ENCODE measurements around the gene PARD6G.
A peak's percentile ranks its signal among the peaks of the same experiment; 100 is the strongest.

The PARD6G gene

GRCh38 chr18:80205294-80205693 is 42.0 kb downstream of the PARD6G start:
- DNase-seq = no peak

DNA sequence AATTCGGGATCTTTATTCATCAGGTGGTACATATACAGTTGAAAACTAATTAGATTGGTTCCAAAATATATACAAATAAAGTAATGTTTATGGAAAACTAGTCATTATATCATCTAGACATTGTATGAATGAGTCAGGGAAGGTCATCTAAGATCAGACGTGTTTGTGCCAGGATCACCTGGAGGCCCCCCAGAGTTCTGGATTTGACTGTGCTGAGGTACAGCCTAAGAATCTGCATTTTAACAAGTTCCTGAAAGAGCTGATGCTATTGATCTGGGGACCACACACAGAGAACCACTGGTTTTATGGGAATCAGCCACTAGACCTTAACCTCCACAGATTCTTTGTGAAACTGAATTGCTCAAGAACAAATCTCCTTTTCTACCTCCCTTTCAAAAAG is 43.2 kb downstream of the PARD6G start:
- DNase-seq = no peak

GRCh38 chr18:80203249-80203648 is 44.1 kb downstream of the PARD6G start:
- DNase-seq = no peak

- DNase-seq = no peak
These were observed 44.9 kb downstream of the PARD6G start for GRCh38 chr18:80202264-80202998.

DNA sequence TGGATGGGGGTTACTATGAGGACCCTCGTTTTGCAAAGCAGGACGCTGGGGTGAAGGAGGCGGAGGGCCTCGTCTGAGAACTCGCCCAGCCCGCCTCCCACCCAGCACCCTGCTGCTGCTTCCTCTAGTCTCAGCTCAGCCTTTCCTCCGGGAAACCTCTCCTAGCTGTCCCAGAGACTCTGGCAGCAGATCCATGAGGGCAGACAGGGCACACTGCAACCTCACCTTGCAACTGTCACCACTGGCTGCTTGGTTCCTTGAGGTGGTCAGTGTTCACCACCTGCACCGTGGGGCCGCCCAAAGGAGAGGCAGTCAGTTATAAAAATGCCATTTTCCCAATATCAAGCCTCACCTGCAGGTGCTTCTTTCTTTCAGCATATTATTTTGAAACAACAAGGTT is 45.6 kb downstream of the PARD6G start:
- no peak for DNase-seq

DNA sequence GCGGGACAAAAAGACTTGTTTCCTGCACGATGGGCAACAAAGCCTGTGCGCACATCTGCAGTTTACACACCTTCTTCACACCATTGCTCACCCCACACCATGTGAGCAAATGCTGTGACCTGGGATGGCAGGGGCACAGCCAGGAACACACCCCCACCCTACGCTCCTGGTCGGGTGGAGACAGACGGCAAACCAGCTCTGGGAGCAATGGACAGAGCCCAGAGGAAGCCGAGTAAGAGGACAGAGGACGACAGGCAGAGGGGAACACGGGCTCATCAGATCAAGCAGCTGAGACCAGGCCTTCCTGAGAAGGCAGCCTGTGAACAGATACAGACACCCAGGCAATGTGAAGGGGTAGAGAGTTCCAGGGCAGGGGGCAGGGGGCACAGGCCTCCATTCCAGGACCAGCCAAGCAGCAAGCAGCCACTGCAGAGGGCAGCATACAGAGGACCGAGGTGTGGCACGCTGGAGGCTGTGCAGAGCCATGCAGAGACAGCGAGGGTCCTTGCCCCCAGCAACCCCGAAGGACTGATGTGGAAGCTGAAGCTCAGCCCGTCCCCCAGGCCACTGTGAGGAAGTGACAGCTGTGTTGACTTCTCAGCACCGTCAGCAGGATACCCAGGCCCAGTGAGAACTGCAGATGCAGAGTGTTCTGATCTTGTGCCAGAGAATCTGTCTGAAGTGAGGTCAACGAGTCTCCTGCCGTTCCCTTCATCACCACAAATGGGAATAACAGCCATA is 46.2 kb downstream of the PARD6G start:
- no peak for DNase-seq

GRCh38 chr18:80200171-80200931 is 47.0 kb downstream of the PARD6G start:
- DNase-seq = no peak

GRCh38 chr18:80198994-80199748 is 48.1 kb downstream of the PARD6G start:
- no peak for DNase-seq

GRCh38 chr18:80198391-80198790 is 48.9 kb downstream of the PARD6G start:
- no peak for DNase-seq

GRCh38 chr18:80197528-80197927 is 49.8 kb downstream of the PARD6G start:
- DNase-seq = no peak

GRCh38 chr18:80196528-80197320 is 50.6 kb downstream of the PARD6G start:
- no peak for DNase-seq

GRCh38 chr18:80194874-80195570 is 52.3 kb downstream of the PARD6G start:
- DNase-seq = no peak

- DNase-seq = peak; percentile 38
These were observed 53.6 kb downstream of the PARD6G start for GRCh38 chr18:80193701-80194100.

DNA sequence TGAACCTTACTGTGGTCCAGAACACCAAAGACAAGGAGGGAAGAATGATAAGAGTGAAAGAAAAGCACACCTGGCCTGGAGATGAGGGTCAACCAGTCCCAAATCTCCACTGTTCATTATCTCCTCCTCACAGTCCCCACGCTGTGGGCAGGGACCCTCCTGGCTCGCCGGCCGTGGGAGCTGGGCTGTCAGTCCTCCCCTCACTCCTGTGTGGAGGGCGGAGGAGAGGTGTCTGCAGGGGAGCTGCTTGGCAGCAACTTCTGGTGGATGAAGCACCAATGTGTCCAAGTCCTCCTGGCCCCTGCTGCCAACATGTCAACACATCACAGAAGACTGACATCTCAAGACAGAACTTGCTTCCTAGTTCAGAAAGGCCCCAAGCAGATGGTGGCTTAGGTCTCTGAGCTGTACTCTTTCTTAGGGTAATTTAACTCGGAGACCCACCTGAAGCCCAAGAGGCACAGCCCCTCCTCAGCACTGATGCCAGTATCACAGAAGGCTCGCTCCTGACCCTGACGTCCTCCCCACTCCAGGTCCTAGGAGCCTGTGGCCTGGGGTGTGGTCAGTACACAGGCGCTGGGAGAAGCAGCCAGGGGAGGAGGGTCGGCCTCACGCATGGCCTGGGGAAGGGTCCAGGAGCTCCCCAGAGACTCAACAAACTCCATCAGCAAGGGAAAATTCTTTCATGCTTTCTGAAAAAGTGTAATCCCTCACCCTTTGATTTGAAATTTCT is 54.5 kb downstream of the PARD6G start:
- no peak for DNase-seq

DNA sequence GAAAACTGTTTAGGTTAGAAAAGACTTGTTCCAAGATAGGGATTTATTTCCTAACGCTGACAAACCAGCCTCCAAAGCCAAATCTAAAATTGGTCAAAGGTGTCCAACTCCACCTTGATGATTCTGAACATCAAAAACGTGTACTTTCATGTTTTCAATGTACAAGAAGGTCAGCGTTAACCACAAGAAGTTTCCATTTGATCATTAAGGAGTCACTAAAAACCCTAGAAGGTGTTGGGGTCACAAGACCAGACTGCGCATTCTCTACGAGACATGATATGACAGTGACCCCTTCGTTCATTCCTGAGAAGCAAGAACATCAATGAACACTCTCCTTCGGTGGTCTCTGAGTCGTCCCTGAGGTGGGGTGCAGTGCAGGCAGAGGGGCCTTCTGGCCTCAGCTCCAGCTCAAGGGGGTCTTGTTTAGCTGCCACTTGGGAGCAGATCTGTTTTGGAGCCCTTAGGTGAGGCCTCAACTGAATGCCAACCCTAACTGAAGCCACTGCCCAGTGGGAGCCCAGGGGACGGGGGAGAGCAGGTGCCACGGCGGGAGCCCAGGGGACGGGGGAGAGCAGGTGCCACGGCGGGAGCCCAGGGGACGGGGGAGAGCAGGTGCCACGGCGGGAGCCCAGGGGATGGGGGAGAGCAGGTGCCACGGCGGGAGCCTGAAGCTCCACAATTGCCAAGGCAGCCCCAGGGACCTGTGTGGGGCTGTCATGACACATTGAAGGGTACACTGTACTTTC is 55.2 kb downstream of the PARD6G start:
- peak; percentile 28 for DNase-seq

DNA sequence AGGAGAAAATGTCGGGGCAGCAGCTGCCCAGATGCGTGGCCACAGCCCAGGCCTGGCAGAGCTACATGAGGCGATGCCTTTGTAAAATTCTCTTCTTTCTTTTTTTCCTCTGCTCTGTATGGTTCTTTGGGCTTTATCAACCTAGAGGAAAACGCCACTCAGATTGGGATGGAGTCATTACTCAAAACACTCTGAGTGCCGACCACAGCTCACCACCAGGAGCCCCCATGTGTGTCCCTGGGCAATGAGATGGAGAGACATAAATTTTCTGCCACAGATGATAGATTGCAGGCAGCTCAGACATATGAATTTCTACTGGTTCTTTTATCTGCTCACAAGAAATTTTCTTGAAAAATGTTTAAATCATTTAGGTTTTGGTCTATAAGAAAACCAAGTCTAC is 56.0 kb downstream of the PARD6G start:
- no peak for DNase-seq

- peak; percentile 30 for DNase-seq
These were observed 57.0 kb downstream of the PARD6G start for GRCh38 chr18:80190311-80190710.

- DNase-seq = peak; percentile 15
These were observed 57.8 kb downstream of the PARD6G start for GRCh38 chr18:80189531-80189865.

DNA sequence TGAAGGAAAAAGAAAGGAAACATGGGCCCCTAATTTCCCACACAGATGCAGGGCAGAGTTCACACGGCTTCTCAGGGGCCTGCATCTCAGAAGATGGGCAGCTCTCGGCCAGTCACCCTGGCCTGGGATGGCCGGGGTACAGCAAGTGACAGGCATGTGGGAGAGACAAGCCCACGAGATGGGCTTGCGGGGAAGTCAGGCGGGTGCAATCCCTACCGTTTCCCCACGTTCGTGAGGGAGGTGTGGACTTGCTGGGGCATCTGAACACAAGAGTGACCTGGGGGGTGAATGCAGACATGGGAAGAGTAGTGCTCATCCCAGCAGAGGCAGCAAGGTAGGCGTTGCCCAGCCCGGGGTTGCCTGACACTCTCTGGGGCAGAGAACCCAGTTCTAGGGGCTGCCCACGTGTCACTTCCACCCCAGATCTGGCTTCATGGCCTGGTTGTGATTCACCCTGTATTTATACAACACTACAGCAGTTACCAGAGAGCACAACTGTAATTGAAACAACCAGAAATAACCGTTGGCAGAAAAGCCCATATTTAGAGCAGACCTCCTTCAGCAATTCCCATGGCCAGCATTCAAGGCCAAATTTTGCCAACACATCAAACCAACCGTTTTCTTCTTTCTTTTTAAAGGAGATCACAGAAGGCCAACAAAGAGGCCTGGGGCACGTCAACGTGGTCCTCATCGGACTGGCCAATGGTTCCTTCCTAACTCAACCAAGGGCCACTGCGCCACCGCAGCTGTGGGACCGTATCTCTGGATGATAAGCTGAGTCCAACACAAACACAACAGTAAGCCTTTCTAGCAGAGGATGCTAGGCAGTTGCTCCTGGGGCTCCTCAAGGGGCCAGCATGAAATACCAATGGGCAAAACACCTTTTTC is 58.4 kb downstream of the PARD6G start:
- no peak for DNase-seq
